MM.1S (cell line): ENCODE results near the gene LDHA.

Experiments
- EZH2phosphoT487 ChIP-seq: fragments of 300-600 bp; sonication (generic); IDR thresholded peaks from 2 replicates; pipeline ENCODE4 v1.6.1; 2018; ENCODE audit warnings: antibody characterized with exemption, low read length
- TF ChIP-seq, protein P1 (sequence below): fragments of 300-600 bp; sonication (generic); IDR thresholded peaks from 2 replicates; pipeline ENCODE4 v1.5.1; 2016; ENCODE audit warnings: antibody characterized with exemption, low read length, mixed read lengths

DNA sequence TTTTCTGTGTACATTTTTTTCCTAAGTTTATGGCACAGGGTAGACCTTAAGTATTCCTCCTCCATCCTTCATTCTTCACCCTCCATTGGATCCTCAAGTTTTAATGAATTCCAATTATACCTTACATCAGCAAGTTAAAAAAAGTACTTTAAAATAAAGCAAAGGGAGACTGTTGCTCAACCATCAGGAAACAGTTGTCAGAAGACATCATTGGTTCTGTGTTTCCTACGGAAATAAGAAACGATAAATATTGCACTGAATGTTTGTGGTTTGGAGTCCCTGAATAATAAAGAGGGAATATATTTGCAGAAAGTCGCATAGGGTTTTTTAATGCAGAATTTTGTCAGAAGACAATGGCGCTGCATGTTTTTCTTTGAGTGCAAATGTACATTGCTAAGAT lies 28.1 kb upstream of the LDHA start:
- TF ChIP-seq, protein P1, sequence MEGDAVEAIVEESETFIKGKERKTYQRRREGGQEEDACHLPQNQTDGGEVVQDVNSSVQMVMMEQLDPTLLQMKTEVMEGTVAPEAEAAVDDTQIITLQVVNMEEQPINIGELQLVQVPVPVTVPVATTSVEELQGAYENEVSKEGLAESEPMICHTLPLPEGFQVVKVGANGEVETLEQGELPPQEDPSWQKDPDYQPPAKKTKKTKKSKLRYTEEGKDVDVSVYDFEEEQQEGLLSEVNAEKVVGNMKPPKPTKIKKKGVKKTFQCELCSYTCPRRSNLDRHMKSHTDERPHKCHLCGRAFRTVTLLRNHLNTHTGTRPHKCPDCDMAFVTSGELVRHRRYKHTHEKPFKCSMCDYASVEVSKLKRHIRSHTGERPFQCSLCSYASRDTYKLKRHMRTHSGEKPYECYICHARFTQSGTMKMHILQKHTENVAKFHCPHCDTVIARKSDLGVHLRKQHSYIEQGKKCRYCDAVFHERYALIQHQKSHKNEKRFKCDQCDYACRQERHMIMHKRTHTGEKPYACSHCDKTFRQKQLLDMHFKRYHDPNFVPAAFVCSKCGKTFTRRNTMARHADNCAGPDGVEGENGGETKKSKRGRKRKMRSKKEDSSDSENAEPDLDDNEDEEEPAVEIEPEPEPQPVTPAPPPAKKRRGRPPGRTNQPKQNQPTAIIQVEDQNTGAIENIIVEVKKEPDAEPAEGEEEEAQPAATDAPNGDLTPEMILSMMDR, result no peak
- TF ChIP-seq EZH2phosphoT487, result no peak
